ENCODE measurements around the gene ZNF416. TPM values are rescaled to one million over a fixed set of nuclear protein-coding genes. Genes with fewer than 3 reads are reported as not detected.
A peak's percentile ranks its signal among the peaks of the same experiment; 100 is the strongest.

The ZNF416 gene
- 2.4 and 3.6 TPM in 2 replicates for total RNA-seq (2014; rRNA removed)
- percentile 79 among the genes with signal in this experiment for Bru-seq, nascent RNA
- percentile 73 among the genes with signal in this experiment for BruChase-seq, experiment 1, labeled RNA remaining after a 6-hour chase
- percentile 86 among the genes with signal in this experiment for BruChase-seq, experiment 2, labeled RNA remaining after a 2-hour chase
- long read RNA-seq, transcript ZNF416-201 (4 exons, 2,561 nt): major isoform, 26 of 31 reads
- long read RNA-seq, partial matches to known transcripts: 4 of 31 reads
- long read RNA-seq, other reads (novel, unspliced or antisense): 1 of 31 reads

DNA sequence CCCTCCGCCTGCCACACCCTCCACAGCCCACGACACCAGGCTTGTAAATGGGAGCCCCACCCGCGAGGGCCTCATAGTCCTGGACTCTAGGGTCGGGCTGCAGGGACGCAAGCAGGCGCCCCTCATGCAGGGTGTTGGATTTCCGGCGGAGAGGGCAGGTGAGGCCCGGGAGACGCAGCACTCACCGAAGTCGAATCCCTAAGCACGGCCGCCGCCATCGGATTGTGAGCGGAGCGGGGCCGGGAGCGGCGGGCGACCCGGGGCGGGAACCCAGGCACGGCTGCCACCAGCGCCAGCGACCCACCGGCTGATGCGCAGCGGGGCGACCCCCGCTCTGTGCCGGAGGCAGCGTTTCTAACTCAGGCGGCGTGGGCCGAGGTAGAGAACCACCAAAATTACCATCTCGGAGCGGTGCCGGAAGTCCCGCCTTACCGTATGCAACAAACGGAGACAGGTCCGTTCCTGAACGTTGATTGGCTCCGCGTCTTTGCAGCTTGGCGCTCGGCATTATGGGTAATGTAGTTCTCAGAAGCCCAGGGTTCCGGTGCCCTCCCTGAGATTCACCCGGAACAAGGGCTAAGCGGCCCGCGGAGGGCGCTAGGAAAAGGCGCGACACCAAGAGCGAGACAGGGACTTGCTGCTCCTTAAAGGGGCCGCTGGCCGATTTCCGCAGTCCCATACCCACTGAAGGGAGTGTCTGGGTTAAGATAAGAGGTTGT, at the start of gene ZNF416:
ZNF416 (minus strand) TSS at position 425 of the 719 bp plus-strand sequence; CDS start at position 218, 207 bp downstream.
- no TSS peak for BruUV-seq (replicated peaks)
- TF ChIP-seq, protein P1, sequence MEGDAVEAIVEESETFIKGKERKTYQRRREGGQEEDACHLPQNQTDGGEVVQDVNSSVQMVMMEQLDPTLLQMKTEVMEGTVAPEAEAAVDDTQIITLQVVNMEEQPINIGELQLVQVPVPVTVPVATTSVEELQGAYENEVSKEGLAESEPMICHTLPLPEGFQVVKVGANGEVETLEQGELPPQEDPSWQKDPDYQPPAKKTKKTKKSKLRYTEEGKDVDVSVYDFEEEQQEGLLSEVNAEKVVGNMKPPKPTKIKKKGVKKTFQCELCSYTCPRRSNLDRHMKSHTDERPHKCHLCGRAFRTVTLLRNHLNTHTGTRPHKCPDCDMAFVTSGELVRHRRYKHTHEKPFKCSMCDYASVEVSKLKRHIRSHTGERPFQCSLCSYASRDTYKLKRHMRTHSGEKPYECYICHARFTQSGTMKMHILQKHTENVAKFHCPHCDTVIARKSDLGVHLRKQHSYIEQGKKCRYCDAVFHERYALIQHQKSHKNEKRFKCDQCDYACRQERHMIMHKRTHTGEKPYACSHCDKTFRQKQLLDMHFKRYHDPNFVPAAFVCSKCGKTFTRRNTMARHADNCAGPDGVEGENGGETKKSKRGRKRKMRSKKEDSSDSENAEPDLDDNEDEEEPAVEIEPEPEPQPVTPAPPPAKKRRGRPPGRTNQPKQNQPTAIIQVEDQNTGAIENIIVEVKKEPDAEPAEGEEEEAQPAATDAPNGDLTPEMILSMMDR (conservative IDR thresholded peaks at IDR 0.05; ENCODE audit: low read depth, low read length): peak; percentile 43
- no peak for TF ChIP-seq EZH2phosphoT487 (IDR thresholded peaks at IDR 0.05; ENCODE audit: borderline replicate concordance, low read length)
- intact Hi-C loops (cut with micrococcal nuclease): loop anchor here (1.0 to 5.0 kb wide), 5 partner anchors 19 to 169 kb away; partner anchors contain the start of genes ZNF134, ZNF530, ZNF549 and ZNF550
- Histone ChIP-seq H3K79me2 (ENCODE audit: low read length) (peaks cover 11% of the 10 kb centered on the region), H3F3A (ENCODE audit: low read length, unreplicated experiment) (no peaks in the 10 kb centered on the region), H3K9ac (ENCODE audit: low read length) (peak within 1 kb of the TSS; percentile 76), H3K4me1 (ENCODE audit: insufficient read depth, low read length) (peaks cover 4% of the 10 kb centered on the region; the same call in 1 of the 2 replicates), H2AFZ (ENCODE audit: low read length) (peak within 1 kb of the TSS; percentile 94), H3K36me3 (ENCODE audit: low read depth, low read length) (peaks cover 44% of the 10 kb centered on the region), H3K4me2 (ENCODE audit: low read length) (peak within 1 kb of the TSS; percentile 79), H3K27me3 (ENCODE audit: low read length) (no peaks in the 10 kb centered on the region), H3K9me2 (replicated peaks; ENCODE audit: low read length) (no peaks in the 10 kb centered on the region), H4K20me1 (ENCODE audit: low read length) (no peaks in the 10 kb centered on the region), H3K9me3 (ENCODE audit: low read length) (peaks cover 49% of the 10 kb centered on the region), H3K4me3 (ENCODE audit: low read length) (peak within 1 kb of the TSS; percentile 76), H3K27ac (ENCODE audit: low read length) (no peak within 1 kb of the TSS)
- DNase-seq: peak; percentile 99
- CTCF ChIA-PET: no interaction called here
- ATAC-seq: peak; percentile 97
- POLR2A ChIA-PET (ENCODE audit: unreplicated experiment): no interaction called here

DNA sequence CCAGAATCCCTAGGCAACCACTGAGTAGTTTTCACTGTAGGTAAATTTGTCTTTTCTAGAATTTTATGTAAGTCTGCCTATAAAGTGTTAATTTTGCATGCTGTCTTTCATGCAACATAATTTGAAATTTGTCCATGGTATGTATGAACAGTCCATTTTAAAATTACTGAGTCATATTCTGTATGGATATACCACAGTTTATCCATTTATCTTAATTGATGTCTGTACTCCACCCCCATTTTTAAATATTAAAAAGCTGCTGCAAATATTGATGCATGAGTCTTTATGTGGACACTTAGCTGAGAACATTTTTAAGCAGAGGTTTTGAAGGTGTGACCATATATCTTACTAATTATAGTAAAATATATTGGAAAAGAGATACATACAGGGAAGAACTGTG, 44.4 kb upstream of the ZNF416 start:
- peaks cover 76% of the 10 kb centered on the region for H3K36me3 ChIP-seq (ENCODE audit: low read depth, low read length)
- no peak overlapping the region for H3K27ac ChIP-seq (ENCODE audit: low read length)
- no peaks in the 10 kb centered on the region for H4K20me1 ChIP-seq (ENCODE audit: low read length)
- ATAC-seq (no peak), DNase-seq (no peak)
- H3K79me2 ChIP-seq (ENCODE audit: low read length): 0 out of 2 replicates have a peak, but pooled peaks cover 2% of the 10 kb centered on the region
- POLR2A ChIA-PET (ENCODE audit: unreplicated experiment): no interaction called here
- no peak overlapping the region for H3K4me3 ChIP-seq (ENCODE audit: low read length)
- no peaks in the 10 kb centered on the region for H3K9me2 ChIP-seq (replicated peaks; ENCODE audit: low read length)
- intact Hi-C loops (cut with micrococcal nuclease): no loop called here
- H3K4me2 ChIP-seq (ENCODE audit: low read length): no peak overlapping the region
- no peaks in the 10 kb centered on the region for H3K27me3 ChIP-seq (ENCODE audit: low read length)
- TF ChIP-seq, protein P1 (conservative IDR thresholded peaks at IDR 0.05; ENCODE audit: low read depth, low read length): no peak
- no peak for TF ChIP-seq EZH2 (IDR thresholded peaks at IDR 0.05; ENCODE audit: low read length, unreplicated experiment)
- no peak for TF ChIP-seq EZH2phosphoT487 (IDR thresholded peaks at IDR 0.05; ENCODE audit: borderline replicate concordance, low read length)
- no peaks in the 10 kb centered on the region for H3K4me1 ChIP-seq (ENCODE audit: insufficient read depth, low read length)
- BruUV-seq (replicated peaks): no TSS peak
- H3K9ac ChIP-seq (ENCODE audit: low read length): no peak overlapping the region
- H3K9me3 ChIP-seq (ENCODE audit: low read length): peaks cover 74% of the 10 kb centered on the region
- no peak overlapping the region for H2AFZ ChIP-seq (ENCODE audit: low read length)
- H3F3A ChIP-seq (ENCODE audit: low read length, unreplicated experiment): no peaks in the 10 kb centered on the region
- CTCF ChIA-PET: no interaction called here
